PC-9 (cell line): ENCODE results near the gene TSPAN33. TPM values are rescaled to one million over a fixed set of nuclear protein-coding genes. Genes with fewer than 3 reads are reported as not detected.

Experiments
- BruUV-seq: library from RNA; stranded (reverse); fragments of 400-500 nt; replicated peaks from 2 replicates; lab custom pipeline; 2021; lab: Mats Ljungman, UMichigan
- CTCF ChIA-PET: fragments of 300-600 bp; sonication (Branson Sonifier 250); formaldehyde crosslinking; loops from one replicate; lab custom pipeline; 2022; ENCODE audit warnings: antibody characterized with exemption; lab: Charles Lee
- POLR2A ChIA-PET: fragments of 300-600 bp; sonication (Branson Sonifier 250); formaldehyde crosslinking; loops from one replicate; lab custom pipeline; 2022; ENCODE audit warnings: antibody characterized with exemption; ENCODE audit not compliant: unreplicated experiment; lab: Charles Lee
- DNase-seq, 2 experiments: peaks; one replicate each; pipeline versions ENCODE4 v3.0.0 to v3.0.0-alpha.2; 2015 to 2022; ENCODE audit warnings: mixed read lengths in 1 of 2
- H2AFZ ChIP-seq: fragments of 200-600 bp; sonication (generic); 2 replicates; pipeline ENCODE4 v1.8.1; 2017; ENCODE audit warnings: antibody characterized with exemption
- H3F3A ChIP-seq: fragments of 200-600 bp; sonication (generic); 2 replicates; pipeline ENCODE4 v1.8.1; 2017; ENCODE audit warnings: antibody characterized with exemption, mild to moderate bottlenecking, low read depth; ENCODE audit not compliant: insufficient read depth
- H3K27ac ChIP-seq: fragments of 200-600 bp; sonication (generic); 2 replicates; pipeline ENCODE4 v1.6.1; 2016; ENCODE audit warnings: mixed run types
- H3K27me3 ChIP-seq: fragments of 200-600 bp; sonication (generic); 2 replicates; pipeline ENCODE4 v1.6.1; 2016; ENCODE audit warnings: low read depth, mixed run types; ENCODE audit not compliant: insufficient read depth
- H3K36me3 ChIP-seq: fragments of 200-600 bp; sonication (generic); 2 replicates; pipeline ENCODE4 v1.6.1; 2016; ENCODE audit warnings: low read depth, mixed run types
- H3K4me1 ChIP-seq: fragments of 200-600 bp; sonication (generic); replicated peaks from 2 replicates; pipeline ENCODE4 v1.6.1; 2016; ENCODE audit warnings: mixed run types; ENCODE audit not compliant: insufficient read depth
- H3K4me2 ChIP-seq: fragments of 200-600 bp; sonication (generic); 2 replicates; pipeline ENCODE4 v1.6.1; 2017; ENCODE audit warnings: mixed run types
- H3K4me3 ChIP-seq: fragments of 200-600 bp; sonication (generic); 2 replicates; pipeline ENCODE4 v1.6.1; 2016; ENCODE audit warnings: mixed run types
- H3K79me2 ChIP-seq: fragments of 200-600 bp; sonication (generic); 2 replicates; pipeline ENCODE4 v1.6.1; 2017; ENCODE audit warnings: low read depth, mixed run types
- H3K9me2 ChIP-seq: fragments of 200-600 bp; sonication (generic); 2 replicates; pipeline ENCODE4 v1.8.1; 2017; ENCODE audit warnings: mild to moderate bottlenecking; ENCODE audit not compliant: insufficient read depth
- H3K9me3 ChIP-seq: fragments of 200-600 bp; sonication (generic); 2 replicates; pipeline ENCODE4 v1.8.1; 2016; ENCODE audit warnings: low read depth; ENCODE audit not compliant: insufficient read depth
- H4K20me1 ChIP-seq: fragments of 200-600 bp; sonication (generic); 2 replicates; pipeline ENCODE4 v1.8.1; 2017; ENCODE audit not compliant: insufficient read depth
- CTCF ChIP-seq: fragments of 200-600 bp; sonication (generic); conservative IDR thresholded peaks from 2 replicates; pipeline ENCODE4 v1.6.1; 2017; ENCODE audit warnings: mixed run types, antibody characterized with exemption, mild to moderate bottlenecking, moderate library complexity
- EZH2 ChIP-seq: fragments of 200-600 bp; sonication (generic); IDR thresholded peaks from 2 replicates; pipeline ENCODE4 v1.8.0; 2017; ENCODE audit warnings: antibody characterized with exemption, low read depth
- intact Hi-C: fragments of 100-400 bp; cut with micrococcal nuclease; formaldehyde crosslinking; loops from one replicate; pipeline ENCODE4 v1.10.0; 2022; ENCODE audit not compliant: unreplicated experiment
- total RNA-seq: library from RNA; stranded (reverse); gene quantifications from 2 replicates; pipeline ENCODE4 v1.2.3, GENCODE V29; 2021

Gene TSPAN33
- total RNA-seq, 1 experiment from 2014 or later, result 5.8 TPM

- ChIA-PET POLR2A (no interaction called here), CTCF (interaction anchor here (2.8 kb wide), 1 partner anchor 14 kb away, joined by 13 read pairs; no protein-coding TSS in a partner anchor)
- Histone ChIP-seq H3K27ac (no peak overlapping the region), H2AFZ (no peak overlapping the region), H3K9me3 (no peaks in the 10 kb centered on the region), H3K27me3 (peaks cover 24% of the 10 kb centered on the region; the same call in 1 of the 2 replicates), H3K79me2 (no peaks in the 10 kb centered on the region), H3K4me1 (no peaks in the 10 kb centered on the region), H3K36me3 (no peaks in the 10 kb centered on the region), H3K4me2 (no peak overlapping the region), H3K4me3 (no peak overlapping the region), H4K20me1 (no peaks in the 10 kb centered on the region), H3F3A (no peaks in the 10 kb centered on the region), H3K9me2 (no peaks in the 10 kb centered on the region)
- TF ChIP-seq EZH2 (no peak), CTCF (no peak)
- no TSS peak for BruUV-seq
- DNase-seq, result no peak
- intact Hi-C loops, result no loop called here
These were observed 5.0 kb downstream of the TSPAN33 start for GRCh38 chr7:129149511-129149910.

- ChIA-PET POLR2A (interaction anchor here (0.7 kb wide), 1 partner anchor 224 kb away, joined by 6 read pairs; no protein-coding TSS in a partner anchor), CTCF (interaction anchor here (0.6 to 2.8 kb wide), 2 partner anchors 13 to 69 kb away, joined by 5 to 13 read pairs; no protein-coding TSS in a partner anchor)
- no TSS peak for BruUV-seq
These were observed 5.9 kb downstream of the TSPAN33 start for GRCh38 chr7:129150199-129150996.

GRCh38 chr7:129157651-129158050 is 13.1 kb downstream of the TSPAN33 start:
- no peaks in the 10 kb centered on the region for H3K9me2 ChIP-seq
- H3K27ac ChIP-seq, result no peak overlapping the region
- no peak for DNase-seq
- no peaks in the 10 kb centered on the region for H3K36me3 ChIP-seq
- no peak overlapping the region for H3K4me3 ChIP-seq
- intact Hi-C loops, result no loop called here
- H2AFZ ChIP-seq, result no peak overlapping the region
- no peaks in the 10 kb centered on the region for H4K20me1 ChIP-seq
- no peak for TF ChIP-seq CTCF
- TF ChIP-seq EZH2, result no peak
- no peaks in the 10 kb centered on the region for H3K79me2 ChIP-seq
- no peaks in the 10 kb centered on the region for H3K9me3 ChIP-seq
- no TSS peak for BruUV-seq
- H3K4me1 ChIP-seq, result no peaks in the 10 kb centered on the region
- no peaks in the 10 kb centered on the region for H3K27me3 ChIP-seq
- H3K4me2 ChIP-seq, result no peak overlapping the region
- ChIA-PET POLR2A (no interaction called here), CTCF (no interaction called here)
- no peaks in the 10 kb centered on the region for H3F3A ChIP-seq

More at GRCh38 chr7:129150199-129150996, 5.9 kb downstream of the TSPAN33 start:
- no peak for DNase-seq
- Histone ChIP-seq H3K4me3 (no peak overlapping the region), H3K27ac (no peak overlapping the region), H3K9me2 (no peaks in the 10 kb centered on the region), H3K27me3 (peaks cover 24% of the 10 kb centered on the region; the same call in 1 of the 2 replicates), H3K4me1 (no peaks in the 10 kb centered on the region), H3K4me2 (no peak overlapping the region), H3K79me2 (no peaks in the 10 kb centered on the region), H4K20me1 (no peaks in the 10 kb centered on the region), H3F3A (no peaks in the 10 kb centered on the region), H2AFZ (no peak overlapping the region), H3K9me3 (no peaks in the 10 kb centered on the region), H3K36me3 (no peaks in the 10 kb centered on the region)
- TF ChIP-seq EZH2 (no peak), CTCF (no peak)
- intact Hi-C loops, result no loop called here
